Measurements from ENCODE around the gene ABI3BP. TPM values are rescaled to one million over a fixed set of nuclear protein-coding genes. Genes with fewer than 3 reads are reported as not detected.
A peak's percentile ranks its signal among the peaks of the same experiment; 100 is the strongest.

The ABI3BP gene
- total RNA-seq, 2 donors from 2014 or later = 0.12 to 0.32 TPM

DNA sequence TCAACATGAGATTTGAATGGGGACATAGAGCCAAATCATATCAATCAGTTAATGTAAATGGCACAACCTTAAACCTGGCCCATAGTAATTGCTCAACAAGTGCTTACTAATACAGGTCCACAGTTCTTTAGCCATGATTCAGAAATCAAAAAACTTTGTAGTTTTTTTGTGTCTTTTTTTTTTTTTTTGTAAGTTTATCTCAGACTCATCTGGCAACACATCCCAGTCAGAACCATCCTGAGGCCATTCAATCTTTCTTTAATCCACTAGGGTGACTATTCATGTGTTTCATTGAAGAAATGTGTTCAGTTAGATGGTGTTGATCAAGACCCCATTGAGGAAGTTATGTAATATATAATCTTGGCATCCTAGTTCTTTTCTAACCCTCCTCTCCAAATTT lies 65.4 kb downstream of the ABI3BP start:
- DNase-seq (ENCODE audit: low spot score in 2 of 2) (no peak), ATAC-seq (no peak)
- no peaks in the 10 kb centered on the region for H3K36me3 Mint-ChIP-seq
- no peak overlapping the region for H3K27ac Mint-ChIP-seq
- H3K9me3 Mint-ChIP-seq = no peaks in the 10 kb centered on the region

- Mint-ChIP-seq H3K36me3 (no peaks in the 10 kb centered on the region), H3K27ac (no peak overlapping the region), H3K9me3 (no peaks in the 10 kb centered on the region)
- ATAC-seq = no peak
- no peak for DNase-seq (ENCODE audit: low spot score in 2 of 2)
These were observed 77.3 kb downstream of the ABI3BP start for GRCh38 chr3:100915706-100916495.

DNA sequence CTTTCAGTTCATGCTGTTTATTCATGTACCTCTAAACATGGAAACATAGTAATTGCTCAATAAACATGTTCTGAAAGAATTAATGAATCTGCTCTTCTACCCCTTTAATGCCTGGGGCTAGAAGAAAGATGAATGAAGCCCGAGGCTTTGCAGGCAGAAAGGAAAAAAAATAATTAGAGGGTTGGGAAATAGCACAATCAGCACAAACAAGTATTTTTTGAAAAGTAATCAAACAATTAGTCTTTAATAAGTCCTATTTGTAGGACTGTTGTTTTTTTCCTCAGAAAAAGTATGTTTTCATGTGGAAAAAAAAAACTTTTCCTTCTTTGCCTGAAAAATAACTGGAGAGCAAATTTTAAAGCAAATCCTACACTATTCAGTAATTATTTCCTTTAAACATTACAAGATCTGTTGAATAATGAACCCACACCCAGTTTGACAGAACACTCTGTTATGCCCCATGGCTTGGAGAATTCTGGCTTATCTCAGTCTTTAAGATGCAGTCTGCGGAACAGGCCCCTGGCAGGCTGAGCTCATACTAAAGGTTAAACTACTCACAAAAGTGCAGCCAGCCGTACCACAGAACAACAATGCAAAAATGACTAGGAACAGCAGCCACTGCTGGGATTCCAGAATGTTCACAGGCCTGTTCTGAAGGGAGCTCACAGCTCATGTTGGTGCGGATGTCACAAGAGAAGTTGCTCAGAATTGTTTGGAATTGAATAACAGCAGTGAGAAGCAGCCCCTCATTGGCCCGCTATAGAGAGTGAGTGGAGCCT lies 79.2 kb downstream of the ABI3BP start:
- no peak overlapping the region for H3K27ac Mint-ChIP-seq
- H3K36me3 Mint-ChIP-seq = no peaks in the 10 kb centered on the region
- H3K9me3 Mint-ChIP-seq = peaks cover 0 to 5% of the 10 kb centered on the region in 2 donors
- DNase-seq (ENCODE audit: low spot score in 2 of 2) (no peak), ATAC-seq (no peak)

GRCh38 chr3:100912976-100913545 lies 80.2 kb downstream of the ABI3BP start:
- Mint-ChIP-seq H3K27ac (no peak overlapping the region), H3K9me3 (peaks cover 0 to 6% of the 10 kb centered on the region in 2 donors), H3K36me3 (no peaks in the 10 kb centered on the region)
- DNase-seq (ENCODE audit: low spot score in 2 of 2) (no peak), ATAC-seq (no peak)

GRCh38 chr3:100912571-100912970 lies 80.7 kb downstream of the ABI3BP start:
- no peak overlapping the region for H3K27ac Mint-ChIP-seq
- ATAC-seq = no peak
- DNase-seq (ENCODE audit: low spot score in 2 of 2) = no peak
- no peaks in the 10 kb centered on the region for H3K36me3 Mint-ChIP-seq
- peaks cover 0 to 6% of the 10 kb centered on the region in 2 donors for H3K9me3 Mint-ChIP-seq

- Mint-ChIP-seq H3K9me3 (peaks cover 0 to 6% of the 10 kb centered on the region in 2 donors), H3K36me3 (no peaks in the 10 kb centered on the region), H3K27ac (no peak overlapping the region)
- ATAC-seq (no peak), DNase-seq (ENCODE audit: low spot score in 2 of 2) (no peak)
These were observed 81.3 kb downstream of the ABI3BP start for GRCh38 chr3:100911956-100912355.

- ATAC-seq = no peak
- no peak overlapping the region for H3K27ac Mint-ChIP-seq
- DNase-seq (ENCODE audit: low spot score in 2 of 2) = no peak
- H3K9me3 Mint-ChIP-seq = peaks cover 0 to 6% of the 10 kb centered on the region in 2 donors
- H3K36me3 Mint-ChIP-seq = no peaks in the 10 kb centered on the region
These were observed 82.2 kb downstream of the ABI3BP start for GRCh38 chr3:100910986-100911385.

- H3K9me3 Mint-ChIP-seq = no peaks in the 10 kb centered on the region
- DNase-seq (ENCODE audit: low spot score in 2 of 2) = no peak
- no peaks in the 10 kb centered on the region for H3K36me3 Mint-ChIP-seq
- ATAC-seq = no peak
- H3K27ac Mint-ChIP-seq = no peak overlapping the region
These were observed 90.6 kb downstream of the ABI3BP start for GRCh38 chr3:100902572-100902971.

DNA sequence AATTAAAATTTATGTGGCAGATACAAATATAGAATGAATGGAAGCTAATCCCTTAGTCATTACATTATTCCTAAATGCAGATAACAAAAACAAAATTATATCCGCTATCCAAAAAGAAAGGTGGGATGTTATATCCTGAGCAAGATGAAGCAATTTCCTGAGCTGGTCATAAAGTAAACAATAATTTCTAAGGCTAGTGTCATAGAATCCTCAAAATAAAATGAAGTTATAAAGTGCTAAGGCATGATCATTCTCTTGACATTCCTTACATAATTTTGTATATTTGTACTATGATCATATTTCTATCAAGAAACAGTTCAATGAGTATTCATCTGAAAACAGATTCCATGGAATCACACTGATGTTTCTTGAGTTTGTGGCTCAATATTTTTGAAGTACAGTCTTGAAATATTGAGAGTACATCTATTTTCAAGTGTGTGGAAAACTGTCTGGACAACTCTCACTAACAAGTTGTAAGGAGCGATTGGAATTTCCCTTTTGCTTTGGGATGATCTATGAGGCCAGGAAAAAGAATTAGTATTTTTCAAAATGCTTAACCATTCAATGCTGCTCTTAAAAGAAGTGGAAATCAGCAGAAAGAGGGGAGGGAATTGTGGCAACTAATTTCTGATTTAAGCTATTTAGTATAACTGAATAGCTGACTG lies 92.4 kb downstream of the ABI3BP start:
- DNase-seq (ENCODE audit: low spot score in 2 of 2) (no peak), ATAC-seq (no peak)
- Mint-ChIP-seq H3K27ac (no peak overlapping the region), H3K36me3 (no peaks in the 10 kb centered on the region), H3K9me3 (no peaks in the 10 kb centered on the region)

DNA sequence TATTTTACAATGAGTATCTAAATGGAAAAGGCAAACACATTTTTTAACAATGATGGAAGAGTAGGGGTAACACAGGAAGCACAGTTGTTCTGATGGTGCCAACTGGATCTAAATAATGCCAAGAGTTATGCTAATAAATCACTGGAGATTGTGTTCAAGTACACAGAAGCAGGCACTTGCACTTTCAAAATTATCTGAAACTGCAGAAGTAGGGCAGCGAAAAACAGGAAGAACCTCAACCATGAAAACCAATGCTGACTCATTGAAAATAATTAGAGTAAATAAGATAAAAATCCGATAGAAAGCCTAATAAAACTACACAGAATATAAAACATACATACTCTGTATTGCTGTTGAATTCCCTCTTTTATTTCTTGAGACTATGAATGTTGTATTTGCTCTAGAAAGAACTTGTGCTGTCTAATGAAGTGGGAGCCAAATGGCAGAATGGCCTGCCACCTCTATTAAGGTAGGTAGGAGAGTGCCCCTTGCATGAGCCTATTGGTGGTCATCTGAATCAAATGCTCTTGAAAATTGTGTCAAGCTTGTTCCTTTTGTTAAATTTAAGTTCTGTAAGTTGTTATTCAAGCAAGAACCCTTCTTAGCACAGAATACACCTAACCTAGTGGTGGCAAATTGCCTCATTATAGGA lies 93.7 kb downstream of the ABI3BP start:
- ATAC-seq = no peak

DNA sequence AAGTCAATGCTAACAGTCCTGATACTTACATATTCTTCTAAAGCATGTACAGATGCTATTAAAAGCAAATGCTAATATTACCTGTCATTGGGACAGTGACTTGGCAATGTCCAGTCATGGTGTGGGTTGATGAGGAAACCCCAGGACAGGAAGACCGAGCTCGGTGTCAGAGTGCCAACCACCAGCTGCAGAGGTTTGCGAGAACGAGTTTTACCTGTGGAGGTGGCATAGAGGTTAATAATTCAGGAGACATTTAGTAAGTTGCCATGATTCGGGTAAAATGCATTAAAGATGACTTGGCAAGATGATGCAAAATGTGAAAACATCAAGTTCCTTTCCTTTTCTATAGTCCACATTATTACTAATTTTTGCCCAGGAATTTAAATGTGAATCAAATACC lies 94.5 kb downstream of the ABI3BP start:
- ATAC-seq = no peak
- Mint-ChIP-seq H3K27ac (no peak overlapping the region), H3K9me3 (no peaks in the 10 kb centered on the region), H3K36me3 (no peaks in the 10 kb centered on the region)
- no peak for DNase-seq (ENCODE audit: low spot score in 2 of 2)

More for the DNA sequence above, 93.7 kb downstream of the ABI3BP start:
- Mint-ChIP-seq H3K9me3 (no peaks in the 10 kb centered on the region), H3K27ac (no peak overlapping the region), H3K36me3 (no peaks in the 10 kb centered on the region)
- DNase-seq (ENCODE audit: low spot score in 2 of 2) = no peak

DNA sequence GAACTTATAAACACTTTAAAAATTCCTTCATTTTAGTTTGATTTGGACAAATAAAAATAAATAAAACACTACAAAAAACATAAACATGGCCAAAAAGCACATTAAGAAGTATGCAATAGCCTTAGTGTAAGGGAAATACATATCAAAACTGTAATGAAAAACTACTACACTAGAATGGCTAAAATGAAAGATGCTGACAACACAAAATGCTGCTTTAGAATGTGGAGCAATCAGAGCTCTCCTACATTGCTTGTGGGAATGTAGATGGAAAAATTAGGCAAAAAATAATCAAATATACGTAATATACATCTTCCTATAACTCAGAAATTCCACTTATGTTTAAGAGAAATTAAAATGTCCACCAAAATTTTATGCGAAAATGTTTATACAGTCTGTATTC lies 96.2 kb downstream of the ABI3BP start:
- Mint-ChIP-seq H3K9me3 (no peaks in the 10 kb centered on the region), H3K36me3 (no peaks in the 10 kb centered on the region), H3K27ac (no peak overlapping the region)
- ATAC-seq (no peak), DNase-seq (ENCODE audit: low spot score in 2 of 2) (no peak)

- no peak overlapping the region for H3K27ac Mint-ChIP-seq
- H3K9me3 Mint-ChIP-seq = no peaks in the 10 kb centered on the region
- no peaks in the 10 kb centered on the region for H3K36me3 Mint-ChIP-seq
- no peak for DNase-seq (ENCODE audit: low spot score in 2 of 2)
- no peak for ATAC-seq
These were observed 99.6 kb downstream of the ABI3BP start for GRCh38 chr3:100893590-100893989.

DNA sequence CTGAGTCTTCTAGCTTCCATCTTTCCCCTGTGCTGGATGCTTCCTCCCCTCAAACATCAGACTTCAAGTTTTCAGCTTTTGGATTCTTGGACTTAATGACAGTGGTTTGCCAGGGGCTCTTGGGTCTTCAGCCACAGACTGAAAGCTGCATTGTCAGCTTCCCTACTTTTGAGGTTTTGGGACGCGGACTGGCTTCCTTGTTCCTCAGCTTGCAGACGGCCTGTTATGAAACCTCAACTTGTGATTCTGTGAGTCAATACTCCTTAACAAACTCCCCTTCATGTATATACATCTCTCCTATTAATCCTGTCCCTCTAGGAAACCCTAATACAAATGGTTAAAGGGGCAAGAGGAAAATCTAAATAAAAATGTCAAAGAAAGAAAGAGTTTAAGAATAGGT lies 100.1 kb downstream of the ABI3BP start:
- no peak for DNase-seq (ENCODE audit: low spot score in 2 of 2)
- H3K27ac Mint-ChIP-seq = no peak overlapping the region
- no peaks in the 10 kb centered on the region for H3K36me3 Mint-ChIP-seq
- no peaks in the 10 kb centered on the region for H3K9me3 Mint-ChIP-seq
- no peak for ATAC-seq

DNA sequence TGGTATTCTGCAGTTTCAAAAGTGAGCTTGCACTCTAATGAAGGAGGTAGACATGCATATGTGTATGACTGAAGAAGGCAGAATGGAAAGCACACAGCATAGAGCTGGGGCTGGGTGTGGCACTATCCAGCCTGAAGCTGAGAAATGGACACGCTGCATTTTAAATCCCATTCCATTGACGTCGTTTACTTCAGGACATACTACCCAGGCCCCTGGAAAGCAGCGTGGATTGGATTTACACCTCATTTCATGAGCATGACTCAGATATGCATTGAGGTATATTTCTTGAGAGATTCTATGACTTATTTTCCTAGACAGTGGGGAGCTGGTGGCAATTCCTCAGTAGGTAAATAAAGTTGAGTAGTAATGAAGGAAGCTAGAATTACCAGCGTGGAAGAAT lies 101.4 kb downstream of the ABI3BP start:
- DNase-seq (ENCODE audit: low spot score in 2 of 2) = no peak
- ATAC-seq = no peak
- Mint-ChIP-seq H3K36me3 (no peaks in the 10 kb centered on the region), H3K9me3 (no peaks in the 10 kb centered on the region), H3K27ac (no peak overlapping the region)

GRCh38 chr3:100891033-100891432 lies 102.2 kb downstream of the ABI3BP start:
- no peaks in the 10 kb centered on the region for H3K9me3 Mint-ChIP-seq
- ATAC-seq = peak in 1 of 2 donors; percentile 64
- no peak for DNase-seq (ENCODE audit: low spot score in 2 of 2)
- H3K27ac Mint-ChIP-seq = no peak overlapping the region
- no peaks in the 10 kb centered on the region for H3K36me3 Mint-ChIP-seq

- no peak for ATAC-seq
- no peaks in the 10 kb centered on the region for H3K9me3 Mint-ChIP-seq
- DNase-seq (ENCODE audit: low spot score in 2 of 2) = no peak
- no peak overlapping the region for H3K27ac Mint-ChIP-seq
- no peaks in the 10 kb centered on the region for H3K36me3 Mint-ChIP-seq
These were observed 104.3 kb downstream of the ABI3BP start for GRCh38 chr3:100888881-100889280.
